Esophagus squamous epithelium (tissue), 5 donors: ENCODE data around the gene ANKRD44. TPM values are rescaled to one million over a fixed set of nuclear protein-coding genes. Genes with fewer than 3 reads are reported as not detected.

Experiments used
- DNase-seq: peaks from one replicate; lab custom pipeline; 2025; lab: John Stamatoyannopoulos, UW
- H3K27ac ChIP-seq, 4 donors: fragments of 200-600 bp; sonication (generic); one replicate each; pipeline ENCODE4 v1.5.1; 2016 to 2019; ENCODE audit warnings: mild to moderate bottlenecking in 1 of 4
- H3K27me3 ChIP-seq, 4 donors: fragments of 200-600 bp; sonication (generic); 1 replicate in 3 of 4; 2 replicates in 1 of 4; pipeline versions ENCODE4 v1.5.1 to v1.6.0; 2017 to 2021; ENCODE audit warnings: antibody characterized with exemption in 1 of 4
- H3K36me3 ChIP-seq, 3 donors: fragments of 200-600 bp; sonication (generic); one replicate each; pipeline ENCODE4 v1.5.1; 2016 to 2019
- H3K4me1 ChIP-seq, 3 donors: fragments of 200-600 bp; sonication (generic); one replicate each; pipeline ENCODE4 v1.5.1; 2017 to 2019
- H3K4me3 ChIP-seq, 4 donors: fragments of 200-600 bp; sonication (generic); 1 replicate in 3 of 4; 2 replicates in 1 of 4; pipeline ENCODE4 v1.5.1; 2016 to 2019; ENCODE audit warnings: mild to moderate bottlenecking in 2 of 4, moderate library complexity in 1 of 4
- H3K9me3 ChIP-seq, 3 donors: fragments of 200-600 bp; sonication (generic); one replicate each; pipeline ENCODE4 v1.5.1; 2016 to 2019
- CTCF ChIP-seq, 6 experiments: fragments of 450-650 bp in 4 of 6; fragments of 200-600 bp in 2 of 6; sonication (generic) in 2 of 6; IDR thresholded peaks; one replicate each; pipeline ENCODE4 v1.5.1; 2016 to 2019; ENCODE audit warnings: antibody characterized with exemption in 6 of 6, mild to moderate bottlenecking in 4 of 6, moderate library complexity in 4 of 6
- POLR2A ChIP-seq, 4 donors: fragments of 450-650 bp; IDR thresholded peaks; one replicate each; pipeline ENCODE4 v1.6.1; 2017; ENCODE audit warnings: antibody characterized with exemption in 4 of 4, mild to moderate bottlenecking in 4 of 4, moderate library complexity in 3 of 4
- WGBS, 2 donors: methylation state at CpG; one replicate each; pipeline ENCODE4 v1.1.5; 2018; 5-methylcytosine and 5-hydroxymethylcytosine counted together
- intact Hi-C: fragments of 100-400 bp; cut with DNase I; formaldehyde crosslinking; loops from one replicate; pipeline ENCODE4 v1.15.0; 2022
- total RNA-seq, 4 donors: library from RNA; depleted of rRNA; stranded (reverse); fragments of >200 nt; gene quantifications; one replicate each; pipeline ENCODE4 v1.1.0, GENCODE V29; 2016
- donor health status: DM: yes; HTN: yes; CAD: no.

Gene ANKRD44
- total RNA-seq, 4 donors from 2014 or later, result 4.5 to 54.0 (median 11.4) TPM

GRCh38 chr2:197176522-197176921, 134.1 kb downstream of the ANKRD44 start:
- intact Hi-C loops, result no loop called here
- H3K4me3 ChIP-seq, result no peak overlapping the region
- WGBS, 2 donors, result 0 to 33% methylated on average over 1 of the region's 1 CpG
- TF ChIP-seq POLR2A (IDR thresholded peaks at IDR 0.05), result no peak
- TF ChIP-seq CTCF (IDR thresholded peaks at IDR 0.05), result no peak
- H3K27me3 ChIP-seq, result no peaks in the 10 kb centered on the region
- H3K9me3 ChIP-seq, result no peaks in the 10 kb centered on the region
- H3K4me1 ChIP-seq, result peaks cover 0 to 24% (median 0%) of the 10 kb centered on the region in 3 donors
- no peak overlapping the region for H3K27ac ChIP-seq
- no peak for DNase-seq
- H3K36me3 ChIP-seq, result no peaks in the 10 kb centered on the region

- no peaks in the 10 kb centered on the region for H3K9me3 ChIP-seq
- no peaks in the 10 kb centered on the region for H3K36me3 ChIP-seq
- H3K4me1 ChIP-seq, result peaks cover 0 to 35% (median 0%) of the 10 kb centered on the region in 3 donors
- no peak overlapping the region for H3K27ac ChIP-seq
- no peak for TF ChIP-seq CTCF (IDR thresholded peaks at IDR 0.05)
- TF ChIP-seq POLR2A (IDR thresholded peaks at IDR 0.05), result no peak
- intact Hi-C loops, result no loop called here
- H3K27me3 ChIP-seq, result no peaks in the 10 kb centered on the region
- no peak for DNase-seq
- 22 to 61% methylated on average over 2 of the region's 2 CpGs for WGBS, 2 donors
- no peak overlapping the region for H3K4me3 ChIP-seq
Observed at GRCh38 chr2:197174539-197175094, 136.0 kb downstream of the ANKRD44 start.

GRCh38 chr2:197171582-197171981, 139.0 kb downstream of the ANKRD44 start:
- Histone ChIP-seq H3K27ac (no peak overlapping the region), H3K36me3 (no peaks in the 10 kb centered on the region), H3K4me1 (peaks cover 0 to 39% (median 0%) of the 10 kb centered on the region in 3 donors), H3K4me3 (no peak overlapping the region), H3K27me3 (no peaks in the 10 kb centered on the region), H3K9me3 (no peaks in the 10 kb centered on the region)
- WGBS, 2 donors, result 91 to 96% methylated on average over 4 of the region's 4 CpGs
- no peak for DNase-seq
- TF ChIP-seq POLR2A (IDR thresholded peaks at IDR 0.05), result no peak
- no peak for TF ChIP-seq CTCF (IDR thresholded peaks at IDR 0.05)
- intact Hi-C loops, result no loop called here

- intact Hi-C loops, result no loop called here
- WGBS, 2 donors, result 27 to 33% methylated on average over 1 of the region's 1 CpG
- Histone ChIP-seq H3K4me3 (no peak overlapping the region), H3K4me1 (peaks cover 0 to 37% (median 0%) of the 10 kb centered on the region in 3 donors), H3K27me3 (no peaks in the 10 kb centered on the region), H3K27ac (no peak overlapping the region), H3K9me3 (no peaks in the 10 kb centered on the region), H3K36me3 (no peaks in the 10 kb centered on the region)
- TF ChIP-seq POLR2A (IDR thresholded peaks at IDR 0.05), result no peak
- TF ChIP-seq CTCF (IDR thresholded peaks at IDR 0.05), result no peak
- DNase-seq, result no peak
Observed at GRCh38 chr2:197170208-197170607, 140.4 kb downstream of the ANKRD44 start.

- Histone ChIP-seq H3K4me3 (no peak overlapping the region), H3K4me1 (peaks cover 0 to 37% (median 4%) of the 10 kb centered on the region in 3 donors), H3K9me3 (no peaks in the 10 kb centered on the region), H3K36me3 (no peaks in the 10 kb centered on the region), H3K27me3 (no peaks in the 10 kb centered on the region), H3K27ac (no peak overlapping the region)
- TF ChIP-seq POLR2A (IDR thresholded peaks at IDR 0.05) (no peak), CTCF (IDR thresholded peaks at IDR 0.05) (peak; percentile 18 to 52 (median 38))
- 51 to 55% methylated on average over 5 of the region's 5 CpGs for WGBS, 2 donors
- intact Hi-C loops, result no loop called here
- peak; percentile 16 for DNase-seq
Observed at GRCh38 chr2:197168705-197169104, 141.9 kb downstream of the ANKRD44 start.
